Stimulated activated CD8-positive, alpha-beta memory T cell treated with anti-CD3 and anti-CD28 coated beads, Interleukin-7, amount 100 ng/mL, for 4 hours (primary cell): ENCODE results near the gene SCAMP1.
"Not testable (repeated sequence)": the region's sequence is repeated elsewhere in the genome, so short reads cannot be mapped to it uniquely, and the experiment has no call there.

Experiments
- DNase-seq, 2 donors: peaks; one replicate each; pipeline ENCODE4 v3.0.0-alpha.2; 2020; ENCODE audit warnings: low read depth in 2 of 2

SCAMP1 gene

GRCh38 chr5:78360924-78361630, 660 bp downstream of the SCAMP1 start:
- DNase-seq, result peak; percentile 56 to 76

GRCh38 chr5:78361631-78361993, 1.2 kb downstream of the SCAMP1 start:
- DNase-seq, result no peak

- no peak for DNase-seq
Observed at GRCh38 chr5:78362220-78362619, 1.8 kb downstream of the SCAMP1 start.

GRCh38 chr5:78364005-78364404, 3.6 kb downstream of the SCAMP1 start:
- DNase-seq, result no peak

- DNase-seq, result no peak
Observed at GRCh38 chr5:78367318-78367991, 7.0 kb downstream of the SCAMP1 start.

- no peak for DNase-seq
Observed at GRCh38 chr5:78369680-78370079, 9.3 kb downstream of the SCAMP1 start.

GRCh38 chr5:78373231-78373630, 12.8 kb downstream of the SCAMP1 start:
- DNase-seq, result no peak

- no peak for DNase-seq
Observed at GRCh38 chr5:78376315-78376714, 15.9 kb downstream of the SCAMP1 start.

- no peak for DNase-seq
Observed at GRCh38 chr5:78377056-78377717, 16.8 kb downstream of the SCAMP1 start.

GRCh38 chr5:78377718-78378105, 17.3 kb downstream of the SCAMP1 start:
- no peak for DNase-seq

GRCh38 chr5:78387468-78388153, 27.2 kb downstream of the SCAMP1 start:
- DNase-seq, result no peak

GRCh38 chr5:78391357-78391756, 30.9 kb downstream of the SCAMP1 start:
- DNase-seq, result not testable (repeated sequence)

- no peak for DNase-seq
Observed at GRCh38 chr5:78397831-78398230, 37.4 kb downstream of the SCAMP1 start.

- no peak for DNase-seq
Observed at GRCh38 chr5:78399116-78399515, 38.7 kb downstream of the SCAMP1 start.

- DNase-seq, result no peak
Observed at GRCh38 chr5:78404682-78405293, 44.4 kb downstream of the SCAMP1 start.

GRCh38 chr5:78405829-78406750, 45.7 kb downstream of the SCAMP1 start:
- DNase-seq, result no peak

GRCh38 chr5:78407458-78407857, 47.0 kb downstream of the SCAMP1 start:
- no peak for DNase-seq

GRCh38 chr5:78411586-78411985, 51.2 kb downstream of the SCAMP1 start:
- no peak for DNase-seq

- no peak for DNase-seq
Observed at GRCh38 chr5:78416677-78417425, 56.4 kb downstream of the SCAMP1 start.

GRCh38 chr5:78419396-78419795, 59.0 kb downstream of the SCAMP1 start:
- no peak for DNase-seq
